HepG2 (cell line): ENCODE measurements around the gene PSKH1. TPM values are rescaled to one million over a fixed set of nuclear protein-coding genes. Genes with fewer than 3 reads are reported as not detected.

Source experiments
- ATAC-seq: fragments of 200-7000 bp; cut with Tn5 transposase; 3 replicates; pipeline ENCODE4 v1.9.1; 2020; ENCODE audit warnings: mild to moderate bottlenecking, moderate library complexity
- BruUV-seq: library from RNA; stranded (reverse); fragments of 400-500 nt; replicated peaks from 2 replicates; lab custom pipeline; 2021; lab: Mats Ljungman, UMichigan
- CTCF ChIA-PET: fragments of 300-600 bp; formaldehyde crosslinking; extraction: SDS; loops from one replicate; lab custom pipeline; 2021; ENCODE audit warnings: low total read pairs, inconsistent platforms, low intra/inter-chr PET ratio; lab: Yijun Ruan, JAX
- POLR2A ChIA-PET: fragments of 350-600 bp; sonication (Branson Sonifier 250); formaldehyde crosslinking; loops from one replicate; lab custom pipeline; 2020; ENCODE audit warnings: antibody characterized with exemption, inconsistent platforms; lab: Yijun Ruan, JAX
- DNase-seq: peaks from one replicate; pipeline ENCODE4 v3.0.0-alpha.2; 2015; ENCODE audit warnings: low spot score
- FAIRE-seq: peaks from 3 replicates; lab custom pipeline; 2011; peaks lifted over from hg19 to GRCh38; lab: Jason Lieb, UNC
- H2AFZ ChIP-seq: one replicate; pipeline ENCODE4 v1.6.1; 2011; ENCODE audit warnings: low read length, inconsistent platforms
- H3K27ac ChIP-seq: fragments of 300-600 bp; 3 replicates; pipeline ENCODE4 v1.8.0; 2011; ENCODE audit warnings: mixed run types, mild to moderate bottlenecking, mixed read lengths, low read length, inconsistent platforms; ENCODE audit not compliant: insufficient read depth; ENCODE audit errors: extremely low read length
- H3K27me3 ChIP-seq, 2 experiments: fragments of 200-600 bp in 1 of 2; 2 replicates in 1 of 2; 3 replicates in 1 of 2; pipeline versions ENCODE4 v1.6.0 to v1.8.0; 2011; ENCODE audit warnings: low read length in 2 of 2, mild to moderate bottlenecking in 2 of 2, moderate library complexity in 2 of 2, inconsistent platforms in 1 of 2; ENCODE audit not compliant: insufficient read depth in 2 of 2, control insufficient read depth in 1 of 2
- H3K36me3 ChIP-seq, 2 experiments: fragments of 200-600 bp in 1 of 2; replicated peaks in 1 of 2; 2 replicates in 1 of 2; 3 replicates in 1 of 2; pipeline versions ENCODE4 v1.5.1 to v1.8.0; 2011; ENCODE audit warnings: low read length in 2 of 2, inconsistent platforms in 1 of 2; ENCODE audit not compliant: insufficient read depth in 2 of 2, control insufficient read depth in 1 of 2
- H3K4me1 ChIP-seq: 2 replicates; pipeline ENCODE4 v1.5.1; 2012; ENCODE audit warnings: low read length, inconsistent platforms; ENCODE audit not compliant: insufficient read depth
- H3K4me2 ChIP-seq: 2 replicates; pipeline ENCODE4 v1.6.0; 2011; ENCODE audit warnings: low read depth, low read length, inconsistent platforms
- H3K4me3 ChIP-seq, 3 experiments: fragments of 200-600 bp in 1 of 3; sonication (generic), shearing (Covaris generic) in 1 of 3; replicated peaks in 1 of 3; 2 replicates each; pipeline ENCODE4 v1.5.1; 2011 to 2016; ENCODE audit warnings: low read length in 3 of 3, inconsistent platforms in 2 of 3, low read depth in 2 of 3, mild to moderate bottlenecking in 2 of 3, control low read depth in 1 of 3, mixed read lengths in 1 of 3; ENCODE audit not compliant: insufficient read depth in 1 of 3
- H3K79me2 ChIP-seq: one replicate; pipeline ENCODE4 v1.6.1; 2011; ENCODE audit warnings: low read length, inconsistent platforms; ENCODE audit not compliant: insufficient read depth
- H3K9ac ChIP-seq: 2 replicates; pipeline ENCODE4 v1.6.0; 2011; ENCODE audit warnings: mild to moderate bottlenecking, low read depth, low read length, inconsistent platforms; ENCODE audit not compliant: insufficient read depth
- H3K9me3 ChIP-seq: 2 replicates; pipeline ENCODE4 v1.5.1; 2012; ENCODE audit warnings: mild to moderate bottlenecking, low read length
- H4K20me1 ChIP-seq: 2 replicates; pipeline ENCODE4 v1.6.0; 2011; ENCODE audit warnings: inconsistent platforms, mild to moderate bottlenecking, low read length, moderate library complexity; ENCODE audit not compliant: insufficient read depth
- CEBPZ ChIP-seq: IDR thresholded peaks from 2 replicates; pipeline ENCODE4 v1.6.1; 2012; ENCODE audit warnings: low read length, improper control_type of control experiment
- ELF3 ChIP-seq: IDR thresholded peaks from 2 replicates; pipeline ENCODE4 v1.6.1; 2016; ENCODE audit warnings: missing genetic modification reagents, missing compliant biosample characterization
- ERF ChIP-seq: IDR thresholded peaks from 2 replicates; pipeline ENCODE4 v1.6.1; 2018; ENCODE audit warnings: missing biosample characterization, missing genetic modification reagents
- LRRFIP1 ChIP-seq: sonication (generic); formaldehyde crosslinking; conservative IDR thresholded peaks from 2 replicates; pipeline ENCODE4 v1.4.0; 2020; ENCODE audit warnings: missing genetic modification reagents
- NCOR1 ChIP-seq: fragments of 200-600 bp; sonication (generic); IDR thresholded peaks from 2 replicates; pipeline ENCODE4 v1.7.0; 2017; ENCODE audit warnings: antibody characterized with exemption, low read length, borderline replicate concordance
- PAX8 ChIP-seq: sonication (generic); formaldehyde crosslinking; IDR thresholded peaks from 2 replicates; pipeline ENCODE4 v1.8.0; 2022; ENCODE audit warnings: mild to moderate bottlenecking, missing genetic modification reagents, borderline replicate concordance
- SCMH1 ChIP-seq: sonication (generic); formaldehyde crosslinking; IDR thresholded peaks from 2 replicates; pipeline ENCODE4 v1.9.0; 2021; ENCODE audit warnings: missing genetic modification reagents, mild to moderate bottlenecking, borderline replicate concordance
- SMYD3 ChIP-seq: sonication (generic); formaldehyde crosslinking; IDR thresholded peaks from 2 replicates; pipeline ENCODE4 v1.8.1; 2023; ENCODE audit warnings: mild to moderate bottlenecking, missing genetic modification reagents
- TBX3 ChIP-seq: fragments of 450-650 bp; IDR thresholded peaks from 2 replicates; pipeline ENCODE4 v1.6.1; 2017; ENCODE audit warnings: antibody characterized with exemption, mild to moderate bottlenecking, inconsistent platforms, borderline replicate concordance
- TRIM22 ChIP-seq: fragments of 450-650 bp; IDR thresholded peaks from 2 replicates; pipeline ENCODE4 v1.6.1; 2017
- ZNF10 ChIP-seq: sonication (generic); formaldehyde crosslinking; IDR thresholded peaks from 2 replicates; pipeline ENCODE4 v1.4.0; 2020; ENCODE audit warnings: mild to moderate bottlenecking, low read depth, missing genetic modification reagents, borderline replicate concordance
- ZNF207 ChIP-seq: fragments of 450-650 bp; IDR thresholded peaks from 2 replicates; pipeline ENCODE4 v1.6.1; 2016; ENCODE audit warnings: antibody characterized with exemption, borderline replicate concordance
- ZNF546 ChIP-seq: sonication (generic); formaldehyde crosslinking; conservative IDR thresholded peaks from 2 replicates; pipeline ENCODE4 v1.8.1; 2023; ENCODE audit warnings: mild to moderate bottlenecking, missing genetic modification reagents
- ZNF550 ChIP-seq: sonication (generic); formaldehyde crosslinking; IDR thresholded peaks from 2 replicates; pipeline ENCODE4 v1.4.0; 2020; ENCODE audit warnings: mild to moderate bottlenecking, missing genetic modification reagents, borderline replicate concordance
- ZNF572 ChIP-seq: sonication (generic); formaldehyde crosslinking; IDR thresholded peaks from 2 replicates; pipeline ENCODE4 v1.5.1; 2020; ENCODE audit warnings: mild to moderate bottlenecking, missing genetic modification reagents
- ZNF761 ChIP-seq: sonication (generic); formaldehyde crosslinking; conservative IDR thresholded peaks from 2 replicates; pipeline ENCODE4 v1.4.0; 2020; ENCODE audit warnings: mild to moderate bottlenecking, missing genetic modification reagents
- WGBS: methylation state at CpG from one replicate; pipeline ENCODE4 v1.1.6; 2017; ENCODE audit warnings: low lambda C conversion rate; 5-methylcytosine and 5-hydroxymethylcytosine counted together
- in situ Hi-C: cut with HindIII; loops from 2 replicates; pipeline ENCODE4 v1.10.0; 2017; ENCODE audit warnings: low pct_unique_long_range_greater_than_20kb; ENCODE audit not compliant: extremely low pct_ligation_motif_present
- intact Hi-C: fragments of 100-400 bp; cut with micrococcal nuclease; formaldehyde crosslinking; loops from one replicate; pipeline ENCODE4 v1.10.0; 2022; ENCODE audit not compliant: unreplicated experiment
- polyA plus RNA-seq, 8 experiments: library from polyadenylated mRNA; depleted of rRNA in 3 of 8; stranded (reverse) in 7 of 8; unstranded in 1 of 8; fragments of >200 nt; fragmentation: Illumina TruSeq in 4 of 8; extraction: Trizol in 4 of 8; gene quantifications; 2 replicates each; pipeline versions ENCODE4 v1.2.1 to v1.2.3, GENCODE V29; 2011 to 2016; ENCODE audit warnings: low read depth in 4 of 8, missing spikeins in 1 of 8, mixed read lengths in 1 of 8; ENCODE audit not compliant: insufficient read depth in 1 of 8
- total RNA-seq, 5 experiments: library from RNA; depleted of rRNA; stranded (reverse); fragments of >200 nt; fragmentation: Illumina TruSeq; extraction: Trizol; gene quantifications; 2 replicates each; pipeline ENCODE4 v1.2.3, GENCODE V29; 2016; ENCODE audit warnings: low read depth in 1 of 5

The PSKH1 gene
- total and polyA plus RNA-seq, 2 of the 13 experiments (the other 11 are each of a cell fraction or from before 2014, with no cell fraction given) = 8.4 to 19.1 TPM

GRCh38 chr16:67883146-67883871 lies 9.7 kb upstream of the PSKH1 start:
- CTCF ChIA-PET = interaction anchor here (1.2 to 5.3 kb wide), 9 partner anchors 33 to 211 kb away, joined by 3 to 63 read pairs (median 8); partner anchors contain the start of gene THAP11
- intact Hi-C loops = loop anchor here (1.0 to 5.0 kb wide), 2 partner anchors 45 to 159 kb away; no protein-coding TSS in a partner anchor
- TF ChIP-seq LRRFIP1 (CRISPR knock-in tag) = no peak
- TF ChIP-seq ZNF546 (CRISPR knock-in tag) = no peak
- TF ChIP-seq SMYD3 (CRISPR knock-in tag) = no peak
- no peak for TF ChIP-seq CEBPZ
- no peak for TF ChIP-seq TBX3
- TF ChIP-seq ZNF550 (CRISPR knock-in tag) = no peak
- no peak for TF ChIP-seq NCOR1
- no peak for TF ChIP-seq ELF3 (CRISPR knock-in tag)
- TF ChIP-seq ZNF207 = no peak
- no peak for TF ChIP-seq PAX8 (CRISPR knock-in tag)
- TF ChIP-seq SCMH1 = no peak
- no peak for TF ChIP-seq ERF (CRISPR knock-in tag)
- TF ChIP-seq TRIM22 = no peak
- 0 out of 2 replicates have a peak, but pooled peaks have one; percentile 28 for TF ChIP-seq ZNF572 (CRISPR knock-in tag)
- no peak for TF ChIP-seq ZNF761 (CRISPR knock-in tag)
- TF ChIP-seq ZNF10 = no peak

More at GRCh38 chr16:67883146-67883871, 9.7 kb upstream of the PSKH1 start:
- Histone ChIP-seq H3K36me3 (peaks cover 47 to 72% of the 10 kb centered on the region in 2 experiments), H3K4me2 (peak overlapping the region; percentile 8; the same call in 1 of the 2 replicates), H3K9me3 (no peaks in the 10 kb centered on the region), H2AFZ (no peak overlapping the region), H4K20me1 (no peaks in the 10 kb centered on the region), H3K9ac (no peak overlapping the region), H3K27me3 (no peaks in the 10 kb centered on the region), H3K79me2 (no peaks in the 10 kb centered on the region), H3K27ac (peak overlapping the region; percentile 36), H3K4me1 (peaks cover 31% of the 10 kb centered on the region), H3K4me3 (no peak overlapping the region)
- DNase-seq (peak; percentile 67), FAIRE-seq (peak; percentile 77), ATAC-seq (peak; percentile 73)
- in situ Hi-C loops = loop anchor here (10.0 kb wide), 1 partner anchor 161 kb away; no protein-coding TSS in a partner anchor
- 47% methylated on average over 6 of the region's 6 CpGs for WGBS
- POLR2A ChIA-PET = interaction anchor here (1.2 to 3.3 kb wide), 8 partner anchors 10 to 157 kb away, joined by 3 to 22 read pairs (median 4); partner anchors contain the start of genes LCAT, PSKH1 and PSMB10
- BruUV-seq = no TSS peak
